SK-N-SH (cell line): Measurements from ENCODE around the gene CSNK1G3. TPM values are rescaled to one million over a fixed set of nuclear protein-coding genes. Genes with fewer than 3 reads are reported as not detected.

Experiments used
- CTCF ChIA-PET: fragments of 300-600, 350-600 bp; formaldehyde crosslinking; extraction: SDS; loops from one replicate; lab custom pipeline; 2021; lab: Yijun Ruan, JAX
- POLR2A ChIA-PET: fragments of 350-600 bp; sonication (Branson Sonifier 250); formaldehyde crosslinking; extraction: SDS; loops from one replicate; lab custom pipeline; 2020; ENCODE audit warnings: antibody characterized with exemption, inconsistent platforms; lab: Yijun Ruan, JAX
- DNase-seq: peaks from one replicate; pipeline ENCODE4 v3.0.0; 2012
- H2AFZ ChIP-seq: fragments of 200-600 bp; sonication (generic); 2 replicates; pipeline ENCODE4 v1.8.1; 2016; ENCODE audit warnings: antibody characterized with exemption, mild to moderate bottlenecking, low read depth
- H3F3A ChIP-seq: fragments of 200-600 bp; sonication (generic); replicated peaks from 2 replicates; pipeline ENCODE3; 2016; ENCODE audit warnings: antibody characterized with exemption, mild to moderate bottlenecking; ENCODE audit not compliant: insufficient read depth
- H3K27ac ChIP-seq, 2 experiments: fragments of 200-500 bp in 1 of 2; fragments of 200-600 bp in 1 of 2; sonication (Bioruptor generic) in 1 of 2; sonication (generic), shearing (Covaris generic) in 1 of 2; 2 replicates each; pipeline versions ENCODE4 v1.5.1 to v1.6.1; 2014 to 2016; ENCODE audit warnings: low read depth in 2 of 2, inconsistent platforms in 1 of 2, low read length in 1 of 2, mild to moderate bottlenecking in 1 of 2, mixed read lengths in 1 of 2
- H3K27me3 ChIP-seq: fragments of 200-600 bp; sonication (generic), shearing (Covaris generic); 2 replicates; pipeline ENCODE4 v1.6.1; 2016; ENCODE audit warnings: mixed run types; ENCODE audit not compliant: insufficient read depth
- H3K36me3 ChIP-seq, 2 experiments: fragments of 200-500 bp in 1 of 2; fragments of 200-600 bp in 1 of 2; sonication (Bioruptor generic) in 1 of 2; sonication (generic) in 1 of 2; replicated peaks in 1 of 2; 2 replicates each; pipeline versions ENCODE3 to v1.5.1; 2014 to 2016; ENCODE audit warnings: low read length in 1 of 2, mild to moderate bottlenecking in 1 of 2; ENCODE audit not compliant: insufficient read depth in 2 of 2, control insufficient read depth in 1 of 2
- H3K4me1 ChIP-seq, 2 experiments: fragments of 200-500 bp in 1 of 2; fragments of 200-600 bp in 1 of 2; sonication (Bioruptor generic) in 1 of 2; sonication (generic), shearing (Covaris generic) in 1 of 2; 2 replicates each; pipeline versions ENCODE4 v1.5.1 to v1.6.1; 2014 to 2016; ENCODE audit warnings: low read depth in 1 of 2, low read length in 1 of 2, mixed run types in 1 of 2; ENCODE audit not compliant: insufficient read depth in 2 of 2, control insufficient read depth in 1 of 2
- H3K4me2 ChIP-seq: fragments of 200-600 bp; sonication (generic), shearing (Covaris generic); 2 replicates; pipeline ENCODE4 v1.6.1; 2017; ENCODE audit warnings: mixed run types
- H3K4me3 ChIP-seq, 2 experiments: fragments of 200-500 bp in 1 of 2; fragments of 200-600 bp in 1 of 2; sonication (Bioruptor generic) in 1 of 2; sonication (generic), shearing (Covaris generic) in 1 of 2; 2 replicates each; pipeline versions ENCODE4 v1.5.1 to v1.8.1; 2014 to 2016; ENCODE audit warnings: low read depth in 2 of 2, inconsistent platforms in 1 of 2, low read length in 1 of 2, mild to moderate bottlenecking in 1 of 2, mixed read lengths in 1 of 2, moderate library complexity in 1 of 2
- H3K79me2 ChIP-seq: fragments of 200-600 bp; sonication (generic); 2 replicates; pipeline ENCODE4 v1.8.1; 2017; ENCODE audit warnings: mild to moderate bottlenecking; ENCODE audit not compliant: insufficient read depth
- H3K9ac ChIP-seq: fragments of 200-600 bp; sonication (generic); 2 replicates; pipeline ENCODE4 v1.6.1; 2017; ENCODE audit warnings: mixed run types
- H3K9me2 ChIP-seq: fragments of 200-600 bp; sonication (generic); 2 replicates; pipeline ENCODE4 v1.6.1; 2017; ENCODE audit warnings: mixed run types
- H3K9me3 ChIP-seq: fragments of 200-600 bp; sonication (generic); 2 replicates; pipeline ENCODE4 v1.6.1; 2017; ENCODE audit warnings: mixed run types, mild to moderate bottlenecking, moderate library complexity
- H4K20me1 ChIP-seq: fragments of 200-600 bp; sonication (generic); 2 replicates; pipeline ENCODE4 v1.6.1; 2017; ENCODE audit warnings: mild to moderate bottlenecking, mixed run types; ENCODE audit not compliant: insufficient read depth
- EZH2phosphoT487 ChIP-seq: fragments of 200-600 bp; sonication (generic); IDR thresholded peaks from 2 replicates; pipeline ENCODE4 v1.6.1; 2017; ENCODE audit warnings: low read depth, mixed run types, mild to moderate bottlenecking, antibody characterized with exemption, moderate library complexity, borderline replicate concordance
- JUND ChIP-seq: IDR thresholded peaks from 2 replicates; pipeline ENCODE4 v1.4.0; 2012
- RCOR1 ChIP-seq: fragments of 150-350 bp; IDR thresholded peaks from 2 replicates; pipeline ENCODE4 v1.6.1; 2017; ENCODE audit warnings: antibody characterized with exemption, low read length
- RFX5 ChIP-seq: IDR thresholded peaks from 2 replicates; pipeline ENCODE4 v1.6.1; 2012; ENCODE audit warnings: mild to moderate bottlenecking, improper control_type of control experiment, low read length
- RXRA ChIP-seq: IDR thresholded peaks from 2 replicates; pipeline ENCODE4 v1.4.0; 2012; ENCODE audit warnings: low read depth, mild to moderate bottlenecking, borderline replicate concordance
- SMC3 ChIP-seq: IDR thresholded peaks from 2 replicates; pipeline ENCODE4 v1.6.1; 2012; ENCODE audit warnings: low read depth, low read length, improper control_type of control experiment
- TAF1 ChIP-seq: IDR thresholded peaks from 2 replicates; pipeline ENCODE4 v1.6.1; 2012; ENCODE audit warnings: low read depth, mild to moderate bottlenecking, low read length, moderate library complexity, borderline replicate concordance
- TEAD4 ChIP-seq: IDR thresholded peaks from 2 replicates; pipeline ENCODE4 v1.4.0; 2012; ENCODE audit warnings: mild to moderate bottlenecking, borderline replicate concordance; ENCODE audit not compliant: insufficient read depth
- WGBS: methylation state at CpG from one replicate; pipeline ENCODE4 v1.1.6; 2017; ENCODE audit warnings: low lambda C conversion rate; 5-methylcytosine and 5-hydroxymethylcytosine counted together
- polyA plus RNA-seq, 3 experiments: library from polyadenylated mRNA; depleted of rRNA; stranded (reverse); fragments of >200 nt; gene quantifications; 2 replicates each; pipeline ENCODE4 v1.2.3, GENCODE V29; 2012
- TF ChIP-seq, protein P1 (sequence below): IDR thresholded peaks from 2 replicates; pipeline ENCODE4 v1.4.0; 2012; ENCODE audit warnings: low read depth, borderline replicate concordance

The CSNK1G3 gene
- polyA plus RNA-seq, 1 of the 3 experiments (the other 2 are of a cell fraction) = 13.1 TPM

DNA sequence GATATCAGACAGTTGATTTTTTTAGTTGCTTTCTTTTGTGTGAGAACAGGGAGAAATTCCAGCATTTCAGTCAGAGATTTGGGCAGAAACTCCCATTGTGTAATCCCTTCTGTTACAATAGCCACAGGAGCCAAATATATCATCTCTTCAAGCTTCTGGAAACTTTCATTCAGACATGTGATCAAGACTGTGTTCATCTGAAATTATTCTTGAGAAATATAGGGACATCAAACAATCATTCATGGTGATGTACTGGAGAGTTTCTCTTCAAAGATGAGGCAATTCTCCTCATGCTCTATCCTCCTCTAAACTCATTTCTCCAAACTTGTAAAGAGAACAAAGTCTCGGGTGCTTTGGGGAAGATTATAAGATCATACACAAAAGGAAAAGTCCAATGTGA is 35.2 kb upstream of the CSNK1G3 start:
- ChIA-PET POLR2A (no interaction called here), CTCF (no interaction called here)
- H3K4me1 ChIP-seq = no peaks in the 10 kb centered on the region
- H3K4me2 ChIP-seq = no peak overlapping the region
- H3K27ac ChIP-seq = no peak overlapping the region
- no peaks in the 10 kb centered on the region for H3K36me3 ChIP-seq
- no peaks in the 10 kb centered on the region for H3K9me3 ChIP-seq
- no peaks in the 10 kb centered on the region for H3K9me2 ChIP-seq
- no peaks in the 10 kb centered on the region for H4K20me1 ChIP-seq
- H3K79me2 ChIP-seq = no peaks in the 10 kb centered on the region
- TF ChIP-seq, protein P1, sequence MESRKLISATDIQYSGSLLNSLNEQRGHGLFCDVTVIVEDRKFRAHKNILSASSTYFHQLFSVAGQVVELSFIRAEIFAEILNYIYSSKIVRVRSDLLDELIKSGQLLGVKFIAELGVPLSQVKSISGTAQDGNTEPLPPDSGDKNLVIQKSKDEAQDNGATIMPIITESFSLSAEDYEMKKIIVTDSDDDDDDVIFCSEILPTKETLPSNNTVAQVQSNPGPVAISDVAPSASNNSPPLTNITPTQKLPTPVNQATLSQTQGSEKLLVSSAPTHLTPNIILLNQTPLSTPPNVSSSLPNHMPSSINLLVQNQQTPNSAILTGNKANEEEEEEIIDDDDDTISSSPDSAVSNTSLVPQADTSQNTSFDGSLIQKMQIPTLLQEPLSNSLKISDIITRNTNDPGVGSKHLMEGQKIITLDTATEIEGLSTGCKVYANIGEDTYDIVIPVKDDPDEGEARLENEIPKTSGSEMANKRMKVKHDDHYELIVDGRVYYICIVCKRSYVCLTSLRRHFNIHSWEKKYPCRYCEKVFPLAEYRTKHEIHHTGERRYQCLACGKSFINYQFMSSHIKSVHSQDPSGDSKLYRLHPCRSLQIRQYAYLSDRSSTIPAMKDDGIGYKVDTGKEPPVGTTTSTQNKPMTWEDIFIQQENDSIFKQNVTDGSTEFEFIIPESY = no peak
- DNase-seq = no peak
- H3K27me3 ChIP-seq = no peaks in the 10 kb centered on the region
- H3K4me3 ChIP-seq = no peak overlapping the region
- H2AFZ ChIP-seq = no peak overlapping the region
- WGBS = 60% methylated on average over 1 of the region's 1 CpG
- no peak overlapping the region for H3K9ac ChIP-seq
- H3F3A ChIP-seq = no peaks in the 10 kb centered on the region

DNA sequence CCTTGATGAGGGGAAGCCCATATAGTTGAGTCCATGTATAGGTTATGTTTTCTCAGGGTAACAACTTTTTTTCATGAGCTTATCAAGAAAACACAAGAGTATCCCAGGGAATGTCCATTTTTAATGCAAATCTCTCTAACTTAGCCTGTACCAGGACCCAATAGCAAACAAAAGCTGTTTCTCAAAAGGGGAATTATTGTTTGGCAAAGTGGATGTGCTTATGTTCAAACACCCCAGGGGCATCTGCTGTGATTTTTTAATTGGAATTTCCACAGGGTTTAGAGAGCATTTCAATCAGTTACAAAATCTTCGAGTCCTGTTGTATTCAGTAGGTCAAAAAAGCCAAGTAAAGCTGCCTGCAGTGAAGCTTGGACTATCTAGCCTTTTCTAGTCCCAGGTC is 33.4 kb upstream of the CSNK1G3 start:
- Histone ChIP-seq H3K36me3 (no peaks in the 10 kb centered on the region), H4K20me1 (no peaks in the 10 kb centered on the region), H3K4me1 (no peaks in the 10 kb centered on the region), H3K79me2 (no peaks in the 10 kb centered on the region), H3K9me3 (no peaks in the 10 kb centered on the region), H3K9ac (no peak overlapping the region), H3K27me3 (no peaks in the 10 kb centered on the region), H3K4me3 (no peak overlapping the region), H3F3A (no peaks in the 10 kb centered on the region), H2AFZ (no peak overlapping the region), H3K27ac (no peak overlapping the region), H3K9me2 (no peaks in the 10 kb centered on the region)
- no peak for DNase-seq
- ChIA-PET CTCF (interaction anchor here (0.8 to 0.9 kb wide), 2 partner anchors 13 to 36 kb away, joined by 3 to 4 read pairs; no protein-coding TSS in a partner anchor), POLR2A (no interaction called here)
- no peak for TF ChIP-seq RCOR1
- TF ChIP-seq SMC3 = no peak
- TF ChIP-seq RXRA = no peak
- TF ChIP-seq TEAD4 = no peak
- no peak for TF ChIP-seq JUND
- TF ChIP-seq, all 33 proteins: peak for 0
- no peak overlapping the region for H3K4me2 ChIP-seq
- WGBS = 29% methylated on average over 1 of the region's 1 CpG

DNA sequence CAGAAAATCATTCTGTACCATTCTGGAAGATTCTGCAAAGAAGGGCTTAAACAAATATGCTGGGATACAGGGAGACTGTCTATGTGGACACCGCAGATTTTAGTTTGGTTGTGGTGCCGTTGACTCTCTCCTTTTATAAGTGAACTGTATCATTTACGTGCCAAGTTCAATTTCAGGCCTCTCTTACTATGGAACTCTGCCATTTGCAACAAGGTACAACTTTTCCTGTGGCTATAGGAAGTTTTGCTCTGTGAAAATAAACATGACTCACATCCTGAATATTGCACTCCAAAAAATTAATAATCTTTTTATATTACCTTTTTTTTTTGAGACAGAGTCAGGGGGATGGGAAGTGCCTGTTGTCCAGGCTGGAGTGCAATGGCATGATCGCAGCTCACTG is 29.7 kb upstream of the CSNK1G3 start:
- Histone ChIP-seq H4K20me1 (no peaks in the 10 kb centered on the region), H3K4me2 (no peak overlapping the region), H3K9me2 (no peaks in the 10 kb centered on the region), H3K27ac (no peak overlapping the region), H3K36me3 (no peaks in the 10 kb centered on the region), H2AFZ (no peak overlapping the region), H3K27me3 (no peaks in the 10 kb centered on the region), H3K9me3 (no peaks in the 10 kb centered on the region), H3K79me2 (no peaks in the 10 kb centered on the region), H3K4me3 (no peak overlapping the region), H3K4me1 (no peaks in the 10 kb centered on the region), H3F3A (no peaks in the 10 kb centered on the region), H3K9ac (no peak overlapping the region)
- POLR2A ChIA-PET = no interaction called here
- 83% methylated on average over 4 of the region's 4 CpGs for WGBS
- TF ChIP-seq TAF1 (no peak), RFX5 (no peak), EZH2phosphoT487 (no peak)
- no peak for DNase-seq
- CTCF ChIA-PET = no interaction called here
